Central memory CD8-positive, alpha-beta T cell (primary cell): Measurements from ENCODE around the gene NBPF10.
"Not testable (repeated sequence)": the region's sequence is repeated elsewhere in the genome, so short reads cannot be mapped to it uniquely, and the experiment has no call there.

ENCODE experiments used
- ATAC-seq: fragments of 150-1000 bp; cut with Tn5 transposase; replicated peaks from 2 replicates; pipeline ENCODE4 v1.10.0; 2022; ENCODE audit warnings: mild to moderate bottlenecking, moderate FRiP score, moderate number of reproducible peaks; ENCODE audit not compliant: poor library complexity, severe bottlenecking; ENCODE audit errors: extremely low read depth
- DNase-seq, 2 donors: peaks; one replicate each; pipeline ENCODE4 v3.0.0; 2021; ENCODE audit warnings: low spot score in 2 of 2
- H3K27ac Mint-ChIP-seq: one replicate; pipeline ENCODE4 v1.8.0; 2022; ENCODE audit warnings: low read depth, mild to moderate bottlenecking, moderate library complexity, mixed read lengths
- H3K27me3 Mint-ChIP-seq: one replicate; pipeline ENCODE4 v1.8.0; 2022; ENCODE audit warnings: mixed read lengths
- H3K36me3 Mint-ChIP-seq: one replicate; pipeline ENCODE4 v1.8.0; 2022; ENCODE audit warnings: mild to moderate bottlenecking, moderate library complexity, mixed read lengths; ENCODE audit not compliant: insufficient read depth
- H3K4me1 Mint-ChIP-seq: one replicate; pipeline ENCODE4 v1.8.0; 2022; ENCODE audit warnings: mixed read lengths
- H3K4me3 Mint-ChIP-seq: one replicate; pipeline ENCODE4 v1.8.0; 2022; ENCODE audit warnings: mild to moderate bottlenecking, moderate library complexity, mixed read lengths
- H3K9me3 Mint-ChIP-seq: one replicate; pipeline ENCODE4 v1.8.0; 2022; ENCODE audit warnings: mixed read lengths

Gene NBPF10, protein sequence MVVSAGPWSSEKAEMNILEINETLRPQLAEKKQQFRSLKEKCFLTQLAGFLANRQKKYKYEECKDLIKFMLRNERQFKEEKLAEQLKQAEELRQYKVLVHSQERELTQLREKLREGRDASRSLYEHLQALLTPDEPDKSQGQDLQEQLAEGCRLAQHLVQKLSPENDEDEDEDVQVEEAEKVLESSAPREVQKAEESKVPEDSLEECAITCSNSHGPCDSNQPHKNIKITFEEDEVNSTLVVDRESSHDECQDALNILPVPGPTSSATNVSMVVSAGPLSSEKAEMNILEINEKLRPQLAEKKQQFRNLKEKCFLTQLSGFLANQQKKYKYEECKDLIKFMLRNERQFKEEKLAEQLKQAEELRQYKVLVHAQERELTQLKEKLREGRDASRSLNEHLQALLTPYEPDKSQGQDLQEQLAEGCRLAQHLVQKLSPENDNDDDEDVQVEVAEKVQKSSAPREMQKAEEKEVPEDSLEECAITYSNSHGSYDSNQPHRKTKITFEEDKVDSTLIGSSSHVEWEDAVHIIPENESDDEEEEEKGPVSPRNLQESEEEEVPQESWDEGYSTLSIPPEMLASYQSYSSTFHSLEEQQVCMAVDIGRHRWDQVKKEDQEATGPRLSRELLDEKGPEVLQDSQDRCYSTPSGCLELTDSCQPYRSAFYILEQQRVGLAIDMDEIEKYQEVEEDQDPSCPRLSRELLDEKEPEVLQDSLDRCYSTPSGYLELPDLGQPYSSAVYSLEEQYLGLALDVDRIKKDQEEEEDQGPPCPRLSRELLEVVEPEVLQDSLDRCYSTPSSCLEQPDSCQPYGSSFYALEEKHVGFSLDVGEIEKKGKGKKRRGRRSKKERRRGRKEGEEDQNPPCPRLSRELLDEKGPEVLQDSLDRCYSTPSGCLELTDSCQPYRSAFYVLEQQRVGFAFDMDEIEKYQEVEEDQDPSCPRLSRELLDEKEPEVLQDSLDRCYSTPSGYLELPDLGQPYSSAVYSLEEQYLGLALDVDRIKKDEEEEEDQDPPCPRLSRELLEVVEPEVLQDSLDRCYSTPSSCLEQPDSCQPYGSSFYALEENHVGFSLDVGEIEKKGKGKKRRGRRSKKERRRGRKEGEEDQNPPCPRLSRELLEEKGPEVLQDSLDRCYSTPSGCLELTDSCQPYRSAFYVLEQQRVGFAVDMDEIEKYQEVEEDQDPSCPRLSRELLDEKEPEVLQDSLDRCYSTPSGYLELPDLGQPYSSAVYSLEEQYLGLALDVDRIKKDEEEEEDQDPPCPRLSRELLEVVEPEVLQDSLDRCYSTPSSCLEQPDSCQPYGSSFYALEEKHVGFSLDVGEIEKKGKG (N-terminal part only)

DNA sequence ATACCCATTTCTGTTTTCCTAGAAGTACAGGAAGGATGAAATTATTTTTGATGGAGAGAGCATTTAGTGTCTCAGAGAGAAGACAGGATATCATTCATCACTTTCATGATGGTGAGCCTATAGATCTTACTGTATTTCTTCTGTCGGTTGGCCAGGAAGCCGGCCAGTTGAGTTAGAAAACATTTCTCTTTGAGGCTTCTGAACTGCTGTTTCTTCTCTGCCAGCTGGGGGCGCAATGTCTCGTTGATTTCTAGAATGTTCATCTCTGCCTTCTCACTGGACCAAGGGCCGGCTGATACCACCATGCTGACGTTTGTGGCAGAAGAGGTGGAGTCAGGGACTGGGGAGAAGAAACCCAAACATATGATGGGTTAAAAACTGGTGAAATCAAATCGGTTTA is at the start of gene NBPF10:
TSS of gene NBPF10 (minus strand) at position 340 of the 400 bp plus-strand sequence. CDS start at position 305, 35 bp downstream.
- ATAC-seq, H3K4me1 Mint-ChIP-seq, DNase-seq, H3K36me3 Mint-ChIP-seq, H3K27me3 Mint-ChIP-seq, H3K9me3 Mint-ChIP-seq, H3K27ac Mint-ChIP-seq, H3K4me3 Mint-ChIP-seq: not testable (repeated sequence)

- not testable (repeated sequence) for H3K4me3 Mint-ChIP-seq, H3K27ac Mint-ChIP-seq, H3K27me3 Mint-ChIP-seq, H3K4me1 Mint-ChIP-seq, ATAC-seq, H3K9me3 Mint-ChIP-seq, DNase-seq, H3K36me3 Mint-ChIP-seq
Measured at GRCh38 chr1:146174531-146174930, 29.9 kb upstream of the NBPF10 start.

GRCh38 chr1:146167740-146168139 is 23.1 kb upstream of the NBPF10 start:
- H3K27ac Mint-ChIP-seq, ATAC-seq, H3K4me3 Mint-ChIP-seq, H3K36me3 Mint-ChIP-seq, H3K27me3 Mint-ChIP-seq, DNase-seq, H3K4me1 Mint-ChIP-seq, H3K9me3 Mint-ChIP-seq: not testable (repeated sequence)

DNA sequence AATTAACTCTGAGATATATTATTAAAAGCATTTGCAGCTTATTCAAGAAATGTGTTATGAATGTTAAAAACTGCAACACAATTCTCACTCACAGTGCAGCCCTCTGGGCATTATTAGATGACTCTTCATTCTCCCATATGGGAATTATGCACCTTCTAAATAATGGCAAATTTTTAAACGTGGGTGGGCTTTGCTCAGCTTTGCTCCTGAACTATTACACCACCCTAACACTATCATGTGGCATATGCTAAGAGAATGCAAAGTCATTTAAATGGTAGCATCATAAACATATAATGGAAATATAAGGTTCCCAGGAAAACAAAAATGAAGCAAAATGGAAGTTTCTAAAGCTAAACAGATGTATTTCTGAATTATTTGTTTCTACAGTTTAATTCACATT is 22.7 kb upstream of the NBPF10 start:
- ATAC-seq, H3K27me3 Mint-ChIP-seq, H3K9me3 Mint-ChIP-seq, H3K36me3 Mint-ChIP-seq, H3K4me1 Mint-ChIP-seq, H3K27ac Mint-ChIP-seq, DNase-seq, H3K4me3 Mint-ChIP-seq: not testable (repeated sequence)
